GM12875 (cell line): Measurements from ENCODE around the gene FAM131B.

Experiments used
- H3K4me3 ChIP-seq: one replicate; pipeline ENCODE4 v1.5.1; 2011; ENCODE audit warnings: low read depth, low read length, control low read depth
- TF ChIP-seq, protein P1 (sequence below): IDR thresholded peaks from 2 replicates; pipeline ENCODE4 v1.5.1; 2011; ENCODE audit warnings: low read depth, mild to moderate bottlenecking, control low read depth, inconsistent platforms, low read length, moderate library complexity, borderline replicate concordance; ENCODE audit not compliant: insufficient read depth

Gene FAM131B

DNA sequence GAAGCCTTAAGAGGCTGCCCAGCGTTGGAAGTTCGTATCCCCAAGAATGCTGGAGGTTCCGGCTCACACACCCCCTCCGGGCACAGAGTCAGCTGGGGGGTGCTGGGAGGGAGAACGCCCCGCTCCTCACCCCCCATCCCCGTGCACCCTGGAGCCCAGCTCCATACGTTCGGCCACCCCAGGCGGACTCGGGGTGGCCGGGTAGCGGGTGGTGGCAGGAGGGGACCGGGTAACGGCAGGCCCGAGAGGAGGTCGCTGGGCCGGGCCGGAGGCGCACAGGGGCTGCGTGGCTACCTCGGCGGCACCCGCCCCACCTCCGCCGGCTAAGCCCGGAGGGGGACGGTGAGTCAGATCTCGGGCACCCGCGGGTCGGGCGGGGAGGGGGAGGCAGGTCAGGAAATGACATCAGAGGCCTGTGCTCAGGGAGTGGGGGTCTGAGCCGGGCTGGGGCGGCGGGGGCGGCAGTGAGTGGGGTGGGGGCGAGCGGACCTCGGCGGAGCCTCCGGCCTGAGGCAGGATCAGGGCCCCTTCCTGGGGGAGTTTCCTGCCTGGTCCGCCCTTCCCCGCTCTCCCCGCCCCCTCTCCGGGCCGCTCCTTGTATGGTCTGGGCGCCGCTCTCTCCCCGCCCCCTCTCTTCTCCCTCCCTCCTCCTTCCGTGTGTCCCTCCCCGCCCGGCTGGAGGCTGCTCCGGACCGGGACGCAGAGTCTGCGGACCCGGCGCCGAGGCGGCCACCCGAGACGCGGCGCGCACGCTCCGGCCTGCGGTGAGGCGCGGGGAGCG is 18.3 kb upstream of the FAM131B start, which contains the start of gene ZYX:
TSS of gene ZYX (plus strand) at position 700 of the 781 bp plus-strand sequence. CDS start 227 bp downstream, outside the sequence.
- TF ChIP-seq, protein P1, sequence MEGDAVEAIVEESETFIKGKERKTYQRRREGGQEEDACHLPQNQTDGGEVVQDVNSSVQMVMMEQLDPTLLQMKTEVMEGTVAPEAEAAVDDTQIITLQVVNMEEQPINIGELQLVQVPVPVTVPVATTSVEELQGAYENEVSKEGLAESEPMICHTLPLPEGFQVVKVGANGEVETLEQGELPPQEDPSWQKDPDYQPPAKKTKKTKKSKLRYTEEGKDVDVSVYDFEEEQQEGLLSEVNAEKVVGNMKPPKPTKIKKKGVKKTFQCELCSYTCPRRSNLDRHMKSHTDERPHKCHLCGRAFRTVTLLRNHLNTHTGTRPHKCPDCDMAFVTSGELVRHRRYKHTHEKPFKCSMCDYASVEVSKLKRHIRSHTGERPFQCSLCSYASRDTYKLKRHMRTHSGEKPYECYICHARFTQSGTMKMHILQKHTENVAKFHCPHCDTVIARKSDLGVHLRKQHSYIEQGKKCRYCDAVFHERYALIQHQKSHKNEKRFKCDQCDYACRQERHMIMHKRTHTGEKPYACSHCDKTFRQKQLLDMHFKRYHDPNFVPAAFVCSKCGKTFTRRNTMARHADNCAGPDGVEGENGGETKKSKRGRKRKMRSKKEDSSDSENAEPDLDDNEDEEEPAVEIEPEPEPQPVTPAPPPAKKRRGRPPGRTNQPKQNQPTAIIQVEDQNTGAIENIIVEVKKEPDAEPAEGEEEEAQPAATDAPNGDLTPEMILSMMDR: no peak
- peak within 1 kb of the TSS; percentile 77 for H3K4me3 ChIP-seq

DNA sequence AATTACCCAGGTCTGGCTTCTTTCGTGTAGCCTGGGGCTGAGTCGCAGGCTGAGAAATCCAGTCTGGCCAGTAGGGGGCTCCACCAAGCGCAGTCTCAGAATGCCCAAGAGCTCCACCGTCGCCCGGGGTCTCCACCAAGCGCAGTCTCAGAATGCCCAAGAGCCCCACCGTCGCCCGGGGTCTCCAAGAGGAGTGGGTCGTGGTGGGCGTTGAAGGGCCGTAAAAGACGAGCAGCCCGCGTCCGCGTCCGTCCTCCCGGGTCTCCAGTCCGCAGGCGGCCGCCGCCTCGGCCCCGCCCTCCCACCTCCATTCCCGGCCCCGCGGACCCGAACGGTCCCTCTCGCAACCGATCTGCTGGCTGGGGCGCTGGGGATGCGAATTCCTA is 17.7 kb upstream of the FAM131B start:
- TF ChIP-seq, protein P1: peak; percentile 76
- H3K4me3 ChIP-seq: peak overlapping the region; percentile 77

DNA sequence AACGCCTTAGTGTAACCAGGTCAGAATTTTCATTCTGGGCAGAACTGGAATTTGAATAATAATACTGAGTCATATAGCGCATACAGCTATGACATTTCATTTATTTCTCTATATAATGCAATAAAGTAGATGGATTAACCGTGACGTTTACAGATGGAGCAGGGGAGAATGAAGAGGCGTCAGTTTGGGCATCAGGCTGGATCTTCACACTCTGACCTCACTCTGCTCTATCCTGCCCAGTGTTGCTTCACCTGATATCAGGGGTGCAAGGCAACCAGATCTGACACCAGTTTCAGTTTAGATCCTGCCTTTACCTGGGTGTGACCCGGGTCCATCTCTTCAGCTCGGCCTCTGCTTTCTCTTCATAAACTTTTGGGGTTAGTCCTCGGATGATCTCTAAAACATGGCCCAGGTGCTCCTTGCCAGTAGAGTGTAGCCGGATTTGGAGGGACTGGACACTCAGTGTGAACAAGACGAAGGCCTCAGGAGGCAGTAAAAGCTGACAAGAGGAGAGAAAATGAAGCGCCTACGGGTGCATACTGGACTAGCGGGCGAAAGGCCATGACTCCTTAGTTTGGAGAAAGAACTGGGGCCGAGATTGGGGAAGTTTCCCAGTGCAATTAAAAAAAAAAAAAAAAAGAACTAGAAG is 17.2 kb upstream of the FAM131B start:
- H3K4me3 ChIP-seq: peak overlapping the region; percentile 77
- TF ChIP-seq, protein P1: no peak

DNA sequence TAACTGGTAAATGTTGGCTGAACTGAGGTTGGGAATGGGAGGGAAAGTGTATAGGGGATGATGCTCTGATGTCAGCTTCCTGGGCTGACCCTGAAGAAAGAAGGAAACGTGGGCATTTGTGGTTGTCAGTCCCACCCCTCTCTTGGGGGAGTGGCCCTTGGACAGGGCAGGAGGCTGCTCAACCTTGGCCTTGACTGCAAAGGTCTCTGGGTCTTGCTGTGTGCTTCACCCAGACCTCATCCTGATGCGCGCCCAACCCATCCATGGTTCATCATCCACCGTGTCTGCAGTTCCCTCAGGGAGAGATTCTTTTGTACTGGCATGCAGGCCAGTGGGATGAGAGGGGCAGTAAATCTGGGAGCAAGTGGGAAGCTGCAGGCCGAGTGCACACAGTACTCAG is 13.9 kb upstream of the FAM131B start:
- no peak overlapping the region for H3K4me3 ChIP-seq
- TF ChIP-seq, protein P1: no peak

DNA sequence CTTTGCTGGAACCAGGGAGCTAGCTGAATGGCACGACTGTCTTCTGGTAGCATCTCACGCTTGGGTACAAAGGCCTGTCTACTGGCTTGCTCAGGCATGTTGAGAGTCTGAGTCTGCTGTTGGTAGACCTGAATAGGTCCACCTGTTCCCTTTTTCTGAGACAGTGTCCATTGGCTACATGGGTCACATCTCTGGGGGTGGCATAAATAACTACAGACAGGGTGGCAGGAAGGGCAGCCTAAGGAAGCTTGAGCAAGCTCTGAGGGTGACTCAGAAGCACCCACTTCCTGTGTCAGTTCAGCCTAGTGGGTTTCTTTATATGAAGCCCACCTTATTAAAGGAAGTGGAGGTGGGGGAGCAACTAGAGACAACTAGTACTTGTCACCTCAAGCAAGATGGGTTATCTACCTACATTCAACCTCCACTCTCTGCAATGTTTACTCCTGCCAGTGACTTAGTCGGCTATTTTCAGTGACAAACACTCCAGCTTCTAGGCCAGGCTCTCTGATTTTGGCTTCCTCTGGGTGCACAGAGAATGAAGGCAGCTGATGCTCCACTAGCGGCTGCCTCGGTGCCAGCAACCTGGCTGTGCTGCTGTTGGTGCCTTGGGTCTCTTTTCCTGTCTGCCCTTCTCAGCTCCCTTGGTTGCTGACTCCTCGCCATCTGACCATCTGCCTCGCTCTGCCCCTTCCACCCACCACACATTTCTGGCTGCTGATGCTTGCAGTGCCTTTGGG is 13.0 kb upstream of the FAM131B start:
- TF ChIP-seq, protein P1: no peak

DNA sequence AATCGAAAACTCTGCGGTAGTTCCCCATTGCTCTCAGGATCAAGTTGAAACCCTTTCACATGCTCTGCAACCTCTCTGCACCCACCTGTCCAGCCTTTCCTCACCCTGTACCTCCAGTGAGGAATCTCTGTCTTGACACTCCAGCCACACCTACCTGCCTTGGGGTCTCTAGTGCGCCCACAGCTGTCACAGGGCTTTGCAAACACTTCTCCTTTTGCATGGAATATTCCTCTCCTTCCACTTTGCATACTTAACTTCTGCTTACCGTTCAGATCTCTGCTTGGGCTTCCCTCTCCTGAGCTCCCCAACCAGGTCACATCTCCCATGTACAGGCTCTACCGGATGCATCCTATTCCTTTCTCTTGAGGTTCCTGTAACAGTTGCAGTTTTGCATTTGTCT is 12.0 kb upstream of the FAM131B start:
- no peak overlapping the region for H3K4me3 ChIP-seq
- TF ChIP-seq, protein P1: no peak

More for the DNA sequence above, 13.0 kb upstream of the FAM131B start:
- no peak overlapping the region for H3K4me3 ChIP-seq
